A204.1 (cell line): ENCODE measurements around the gene PAX3.
"Not testable (repeated sequence)": the region's sequence is repeated elsewhere in the genome, so short reads cannot be mapped to it uniquely, and the experiment has no call there.

Source experiments
- FAIRE-seq: peaks from 2 replicates; lab custom pipeline; 2012; peaks lifted over from hg19 to GRCh38; lab: Jason Lieb, UNC

The PAX3 gene

DNA sequence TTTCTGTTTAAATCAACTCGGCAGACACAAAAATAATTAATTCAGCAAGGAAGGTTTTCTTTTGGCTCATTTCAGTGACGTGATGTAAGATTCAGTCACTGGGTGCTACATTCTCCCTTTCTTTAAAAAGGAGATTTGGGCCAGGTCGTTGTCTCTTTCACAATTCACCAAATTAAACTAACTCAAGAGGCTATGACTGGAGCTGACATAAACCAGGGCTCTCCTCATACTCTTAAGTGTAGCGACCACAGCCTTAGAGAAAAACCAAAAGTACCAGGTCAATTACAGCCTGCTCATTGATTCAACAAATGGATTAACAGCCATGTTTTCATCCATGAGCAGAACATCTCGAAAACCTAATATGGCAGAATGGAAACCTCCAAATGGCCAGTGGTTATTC, 85.7 kb downstream of the PAX3 start:
- FAIRE-seq, result no peak

DNA sequence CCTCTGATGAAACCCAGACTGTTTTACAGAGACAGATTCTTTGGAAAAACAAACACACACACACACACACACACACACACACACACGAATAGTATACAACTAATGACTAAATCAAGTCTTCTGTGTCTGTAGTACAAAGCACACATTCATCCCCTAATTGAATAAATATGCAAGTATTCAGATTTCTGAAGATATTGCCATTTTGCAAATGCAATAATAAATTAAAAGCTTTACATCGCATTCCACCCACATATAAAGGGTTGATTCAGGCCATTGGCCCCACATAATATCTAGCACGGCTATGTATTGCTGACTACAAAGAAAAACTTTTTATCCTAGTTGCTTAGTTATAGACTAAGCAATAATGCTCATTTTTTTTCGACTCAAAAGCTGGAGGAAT, 86.2 kb downstream of the PAX3 start:
- FAIRE-seq, result no peak

DNA sequence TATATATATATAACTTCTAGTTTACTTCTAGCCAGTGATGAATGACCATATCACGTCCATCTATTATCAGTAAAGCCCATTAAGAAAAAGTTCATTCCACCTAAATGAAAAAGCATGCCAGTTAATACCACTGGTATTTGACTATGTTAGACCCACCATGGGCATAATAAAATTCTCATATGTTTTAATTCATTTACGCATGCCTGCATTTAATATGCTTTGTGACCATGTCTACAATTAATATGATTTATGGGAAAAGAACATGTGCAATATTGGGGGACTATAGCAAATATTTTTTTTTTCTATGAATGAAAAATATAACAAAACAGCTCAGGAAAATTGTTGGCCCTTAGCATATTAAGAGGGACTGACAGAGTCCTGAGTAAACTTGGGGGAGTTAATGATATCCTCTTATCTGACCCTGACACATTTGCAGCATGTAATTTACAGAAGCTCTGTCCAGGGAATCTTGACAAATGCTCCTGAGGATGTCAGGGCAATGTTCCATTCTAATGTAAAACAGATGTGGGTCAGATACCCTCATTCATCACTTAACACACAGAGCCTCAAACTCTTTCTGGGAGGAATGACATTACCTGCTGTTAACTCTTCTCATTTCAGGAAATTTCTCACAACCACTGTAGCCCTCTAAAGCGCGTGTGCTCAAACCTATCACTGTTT, 90.6 kb downstream of the PAX3 start:
- no peak for FAIRE-seq

DNA sequence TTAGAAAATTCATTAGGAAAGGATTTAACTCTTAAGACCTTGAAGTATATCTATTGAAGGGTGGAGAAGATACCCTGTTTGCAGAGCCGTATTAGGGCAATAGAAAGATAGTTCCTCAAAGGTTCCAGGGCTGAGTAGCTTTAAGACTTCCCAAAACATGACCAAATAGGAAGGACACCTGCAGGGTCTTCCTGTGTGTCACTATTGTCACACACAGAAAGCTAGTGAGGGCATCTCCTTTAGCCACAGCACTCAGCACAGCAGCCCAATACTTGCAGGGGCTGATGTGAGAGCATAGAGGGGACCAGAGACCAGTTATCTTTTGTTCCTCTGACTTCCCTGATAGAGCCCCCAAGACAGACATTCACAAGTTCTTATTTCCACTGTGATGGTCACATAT, 93.7 kb downstream of the PAX3 start:
- no peak for FAIRE-seq

DNA sequence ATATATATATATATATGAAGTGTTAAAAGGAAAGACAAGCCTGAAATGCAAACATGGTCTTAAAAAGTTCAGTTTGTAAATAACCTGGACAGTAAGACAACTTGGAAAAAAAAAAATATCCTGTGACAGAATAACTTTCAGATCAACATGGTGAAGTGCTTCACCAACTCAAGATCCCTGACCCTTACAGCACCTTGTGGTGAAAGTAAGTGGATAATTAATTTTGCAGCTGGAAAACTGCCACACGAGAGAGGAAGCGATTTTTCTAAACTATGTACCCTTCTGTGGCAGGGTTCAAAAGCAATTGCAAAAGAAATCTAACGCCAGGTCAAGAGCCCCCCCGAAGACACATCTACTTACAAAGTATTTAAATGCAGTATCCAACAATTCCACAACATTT, 95.8 kb downstream of the PAX3 start:
- FAIRE-seq, result no peak

DNA sequence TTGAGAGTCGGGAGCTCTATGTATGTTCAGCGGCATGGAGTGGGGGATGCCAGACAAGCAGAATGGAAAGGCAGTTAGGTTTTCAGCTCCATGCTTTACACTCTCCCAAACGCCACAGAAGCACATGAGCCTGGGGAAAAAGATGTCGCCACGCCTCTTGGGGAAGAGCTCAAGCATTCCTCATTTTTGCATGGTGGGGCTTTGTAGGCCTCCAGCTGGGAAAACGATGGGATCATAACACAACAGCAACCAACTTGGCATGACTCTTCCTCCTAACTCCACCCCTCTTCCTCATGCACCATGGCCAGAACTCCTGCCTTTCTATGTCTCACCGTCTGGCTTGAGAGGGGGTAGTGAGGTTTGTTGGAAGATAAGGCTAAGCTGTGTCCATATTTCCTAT, 102.6 kb downstream of the PAX3 start:
- FAIRE-seq, result no peak

DNA sequence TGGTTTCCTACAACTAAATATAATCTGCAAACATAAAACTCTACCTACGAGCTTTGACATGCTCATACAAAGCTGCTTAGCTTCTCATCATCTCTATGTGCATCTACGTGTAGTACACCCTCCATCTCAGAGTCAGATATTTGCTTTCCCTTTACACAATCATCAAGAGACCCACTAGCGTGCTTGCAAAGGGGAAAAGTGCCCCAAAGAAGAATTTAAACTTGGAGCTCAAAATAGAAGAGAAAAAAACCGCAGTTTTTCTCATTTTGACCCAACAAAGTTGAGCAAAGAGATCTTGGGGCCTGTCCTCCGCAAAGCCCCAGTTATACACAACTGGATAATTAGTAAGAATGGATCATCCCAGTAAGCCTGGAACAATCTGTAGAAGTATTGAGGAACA, 104.1 kb downstream of the PAX3 start:
- no peak for FAIRE-seq

- no peak for FAIRE-seq
Measured at GRCh38 chr2:222193328-222193983, 105.3 kb downstream of the PAX3 start.

DNA sequence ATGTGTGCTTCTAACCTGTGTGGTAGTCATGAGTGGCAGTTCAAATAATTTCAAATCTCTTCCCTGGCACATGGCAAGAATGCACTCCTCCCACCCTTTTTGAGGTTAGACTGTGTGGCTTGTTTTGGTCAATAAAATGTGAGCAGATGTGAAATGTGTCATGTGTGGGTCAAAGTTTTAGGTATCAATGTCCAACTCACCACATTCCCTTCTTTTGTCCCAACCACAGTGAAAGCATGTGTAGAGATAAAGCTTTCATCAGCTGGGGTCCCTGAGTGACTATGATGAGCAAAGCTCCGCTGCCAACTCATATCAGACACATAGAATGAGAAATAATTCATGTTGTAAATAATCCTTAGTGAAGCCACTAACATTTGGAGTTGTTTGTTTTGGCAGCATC, 118.2 kb downstream of the PAX3 start:
- no peak for FAIRE-seq

DNA sequence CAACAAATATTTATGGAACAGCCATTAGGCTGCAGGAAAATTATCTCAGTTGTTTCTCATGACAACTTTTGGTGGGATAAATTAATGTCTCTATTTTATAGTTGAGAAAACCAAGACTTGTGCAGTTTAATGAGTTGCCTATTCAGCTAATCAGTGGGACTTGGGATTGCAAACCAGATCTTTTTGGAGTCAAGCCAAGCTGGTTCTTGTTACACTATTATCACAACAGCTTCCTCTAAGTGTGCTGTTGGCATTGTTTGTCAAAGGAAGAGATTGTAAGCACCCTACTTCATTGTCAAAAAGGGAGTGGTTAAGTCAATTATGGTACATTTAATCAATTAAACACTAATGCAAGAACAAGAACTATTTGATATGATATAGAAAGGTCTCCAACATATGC, 119.2 kb downstream of the PAX3 start:
- no peak for FAIRE-seq

- no peak for FAIRE-seq
Measured at GRCh38 chr2:222178450-222178849, 120.3 kb downstream of the PAX3 start.

DNA sequence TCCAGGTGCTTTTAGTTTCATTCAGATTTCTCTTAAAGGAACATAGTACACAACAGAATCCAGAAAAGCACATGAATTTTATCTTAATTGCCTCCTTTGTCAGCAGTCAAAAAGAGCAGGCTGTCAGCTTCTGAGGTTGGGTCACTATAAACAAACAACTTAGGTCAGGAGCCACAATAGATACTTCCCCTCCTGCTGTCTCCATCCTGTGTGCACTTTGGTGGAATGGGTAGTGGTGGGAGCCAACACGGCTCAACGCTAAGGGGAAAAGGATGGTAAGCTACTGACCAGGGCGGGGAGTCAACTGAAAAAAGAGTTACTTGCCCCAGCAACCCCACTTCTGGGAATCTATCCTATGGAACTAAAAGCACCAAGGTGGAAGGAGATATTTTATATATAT, 121.9 kb downstream of the PAX3 start:
- no peak for FAIRE-seq

DNA sequence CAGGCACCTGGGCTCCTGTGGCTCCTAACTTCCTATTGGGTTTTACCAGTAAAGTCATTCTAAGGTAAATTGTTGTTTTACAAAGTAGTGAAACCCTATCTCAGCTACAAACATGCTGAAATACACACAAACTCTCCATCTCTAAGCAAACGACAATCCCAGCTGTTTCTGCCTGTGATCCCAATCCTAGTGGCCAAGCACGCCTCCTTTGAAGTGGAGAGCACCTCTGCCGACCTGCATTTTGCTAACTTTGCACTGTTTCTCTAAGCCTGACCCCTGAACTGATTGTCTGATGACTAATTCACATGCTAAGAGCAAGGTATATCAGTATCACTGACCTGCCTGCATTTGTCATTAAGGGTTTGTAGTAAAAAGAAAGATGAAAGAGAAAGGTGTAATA, 124.3 kb downstream of the PAX3 start:
- no peak for FAIRE-seq

DNA sequence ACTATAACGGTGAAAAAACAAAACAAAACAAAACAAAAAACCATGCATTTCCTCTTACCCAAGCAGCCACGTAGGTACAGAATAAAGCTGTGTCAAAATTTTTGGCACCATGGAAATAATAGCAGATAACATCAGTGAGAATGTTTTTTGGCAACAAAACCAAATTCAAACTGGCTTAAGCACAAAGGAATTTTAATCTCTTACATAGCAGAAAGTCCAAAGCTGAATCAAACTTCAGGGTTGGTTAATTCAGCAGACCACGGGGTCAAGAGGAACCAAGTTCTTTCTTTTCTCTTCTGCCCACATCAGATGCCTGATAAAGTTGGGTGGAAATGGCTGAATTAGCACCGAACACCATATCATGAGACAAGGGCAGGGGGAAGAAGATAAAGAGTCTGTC, 129.5 kb downstream of the PAX3 start:
- no peak for FAIRE-seq

GRCh38 chr2:222167762-222168161, 131.0 kb downstream of the PAX3 start:
- FAIRE-seq, result no peak

- FAIRE-seq, result no peak
Measured at GRCh38 chr2:222160944-222161343, 137.9 kb downstream of the PAX3 start.

DNA sequence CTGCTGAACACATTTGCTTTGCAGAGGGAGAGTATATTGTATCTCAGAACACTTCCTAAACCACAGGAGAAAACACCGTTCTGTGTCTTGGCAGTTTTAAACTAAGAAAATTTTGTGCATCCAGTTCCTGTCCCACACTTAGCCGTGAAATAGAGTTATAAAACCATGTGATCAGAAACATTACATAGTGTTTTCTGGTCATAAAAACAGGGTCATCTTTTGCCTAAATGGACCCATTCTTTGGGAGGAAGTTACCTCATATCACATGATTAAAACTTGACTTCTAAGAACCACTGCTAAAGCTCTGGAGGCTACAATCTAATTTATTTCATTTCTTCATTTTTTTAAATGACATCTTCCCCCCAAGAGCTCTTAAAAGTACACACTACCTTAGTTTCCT, 138.7 kb downstream of the PAX3 start:
- no peak for FAIRE-seq

GRCh38 chr2:222159221-222159620, 139.6 kb downstream of the PAX3 start:
- no peak for FAIRE-seq

DNA sequence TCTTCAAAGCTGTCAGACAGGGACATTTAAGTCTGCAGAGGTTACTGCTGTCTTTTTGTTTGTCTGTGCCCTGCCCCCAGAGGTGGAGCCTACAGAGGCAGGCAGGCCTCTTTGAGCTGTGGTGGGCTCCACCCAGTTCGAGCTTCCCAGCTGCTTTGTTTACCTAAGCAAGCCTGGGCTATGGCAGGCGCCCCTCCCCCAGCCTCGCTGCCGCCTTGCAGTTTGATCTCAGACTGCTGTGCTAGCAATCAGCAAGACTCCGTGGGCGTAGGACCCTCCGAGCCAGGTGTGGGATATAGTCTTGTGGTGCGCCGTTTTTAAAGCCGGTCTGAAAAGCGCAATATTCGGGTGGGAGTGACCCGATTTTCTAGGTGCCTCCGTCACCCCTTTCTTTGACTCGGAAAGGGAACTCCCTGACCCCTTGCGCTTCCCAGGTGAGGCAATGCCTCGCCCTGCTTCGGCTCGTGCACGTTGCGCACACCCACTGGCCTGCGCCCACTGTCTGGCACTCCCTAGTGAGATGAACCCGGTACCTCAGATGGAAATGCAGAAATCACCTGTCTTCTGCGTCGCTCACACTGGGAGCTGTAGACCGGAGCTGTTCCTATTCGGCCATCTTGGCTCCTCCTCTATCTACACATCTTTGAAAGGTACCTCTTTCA, 143.7 kb downstream of the PAX3 start:
- FAIRE-seq, result not testable (repeated sequence)
